ENCODE results near the gene KRT5.

DNA sequence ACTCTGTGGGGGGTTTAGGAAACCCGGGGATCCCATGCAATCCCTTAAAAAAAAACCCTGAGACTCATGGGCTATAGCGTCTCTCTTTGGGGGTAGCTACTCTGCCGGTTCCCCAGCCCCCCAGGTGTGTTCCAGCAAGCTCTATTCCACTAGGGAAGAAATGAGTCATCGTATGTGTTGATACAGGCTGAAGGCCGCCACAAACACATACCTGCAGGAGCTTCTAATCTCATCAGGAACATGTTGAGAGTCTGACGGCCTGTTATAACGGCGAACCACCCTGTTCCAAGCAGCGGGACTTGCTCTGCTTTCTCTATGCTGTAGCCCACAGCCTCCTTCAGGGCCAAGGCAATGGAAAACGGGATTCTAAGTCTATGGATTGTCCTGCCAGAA lies 977 bp upstream of the KRT5 start:
- TF ChIP-seq POLR2AphosphoS5 (IDR thresholded peaks at IDR 0.05), result no peak
- TF ChIP-seq, protein P1, sequence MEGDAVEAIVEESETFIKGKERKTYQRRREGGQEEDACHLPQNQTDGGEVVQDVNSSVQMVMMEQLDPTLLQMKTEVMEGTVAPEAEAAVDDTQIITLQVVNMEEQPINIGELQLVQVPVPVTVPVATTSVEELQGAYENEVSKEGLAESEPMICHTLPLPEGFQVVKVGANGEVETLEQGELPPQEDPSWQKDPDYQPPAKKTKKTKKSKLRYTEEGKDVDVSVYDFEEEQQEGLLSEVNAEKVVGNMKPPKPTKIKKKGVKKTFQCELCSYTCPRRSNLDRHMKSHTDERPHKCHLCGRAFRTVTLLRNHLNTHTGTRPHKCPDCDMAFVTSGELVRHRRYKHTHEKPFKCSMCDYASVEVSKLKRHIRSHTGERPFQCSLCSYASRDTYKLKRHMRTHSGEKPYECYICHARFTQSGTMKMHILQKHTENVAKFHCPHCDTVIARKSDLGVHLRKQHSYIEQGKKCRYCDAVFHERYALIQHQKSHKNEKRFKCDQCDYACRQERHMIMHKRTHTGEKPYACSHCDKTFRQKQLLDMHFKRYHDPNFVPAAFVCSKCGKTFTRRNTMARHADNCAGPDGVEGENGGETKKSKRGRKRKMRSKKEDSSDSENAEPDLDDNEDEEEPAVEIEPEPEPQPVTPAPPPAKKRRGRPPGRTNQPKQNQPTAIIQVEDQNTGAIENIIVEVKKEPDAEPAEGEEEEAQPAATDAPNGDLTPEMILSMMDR (IDR thresholded peaks at IDR 0.05 in 8 of 11, conservative IDR thresholded peaks at IDR 0.05 in 3 of 11), result no peak

Measured in spleen (tissue), 7 donors.